Fibroblast of pulmonary artery (primary cell): ENCODE results near the gene SLC25A26.
A peak's percentile ranks its signal among the peaks of the same experiment; 100 is the strongest.

ENCODE experiments used
- DNase-seq: peaks from one replicate; pipeline ENCODE4 v3.0.0-alpha.2; 2010; ENCODE audit warnings: low read depth
- H3K4me3 ChIP-seq: replicated peaks from 2 replicates; pipeline ENCODE4 v1.5.1; 2011; ENCODE audit warnings: low read depth, mild to moderate bottlenecking, control low read depth, low read length, moderate library complexity
- CTCF ChIP-seq: IDR thresholded peaks from 2 replicates; pipeline ENCODE4 v1.5.1; 2011; ENCODE audit warnings: mild to moderate bottlenecking, control low read depth, low read length, inconsistent platforms; ENCODE audit errors: missing control alignments

SLC25A26 gene

DNA sequence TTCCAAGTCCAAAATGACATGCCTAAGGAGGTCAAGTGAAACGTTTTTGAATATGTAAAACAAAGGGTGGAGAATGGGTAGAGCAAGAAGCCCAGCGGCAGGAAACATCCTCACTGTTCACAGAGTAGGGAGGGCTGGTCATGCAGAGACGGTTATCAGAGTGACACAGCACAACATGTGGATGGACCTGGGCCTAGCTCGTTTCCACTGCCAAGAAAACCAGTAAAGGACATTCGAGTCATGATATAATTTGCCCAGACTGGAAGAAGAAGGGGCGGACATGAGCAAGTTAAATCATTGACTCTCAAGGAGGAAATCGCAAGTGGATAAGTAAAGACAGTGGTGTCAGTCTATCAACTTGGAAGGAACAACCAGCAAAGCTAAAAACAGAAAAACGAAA is 190.7 kb downstream of the SLC25A26 start:
- no peak for TF ChIP-seq CTCF
- no peak overlapping the region for H3K4me3 ChIP-seq
- no peak for DNase-seq

- no peak for DNase-seq
- TF ChIP-seq CTCF = no peak
- no peak overlapping the region for H3K4me3 ChIP-seq
Observed at GRCh38 chr3:66411961-66412887, 191.4 kb downstream of the SLC25A26 start.

DNA sequence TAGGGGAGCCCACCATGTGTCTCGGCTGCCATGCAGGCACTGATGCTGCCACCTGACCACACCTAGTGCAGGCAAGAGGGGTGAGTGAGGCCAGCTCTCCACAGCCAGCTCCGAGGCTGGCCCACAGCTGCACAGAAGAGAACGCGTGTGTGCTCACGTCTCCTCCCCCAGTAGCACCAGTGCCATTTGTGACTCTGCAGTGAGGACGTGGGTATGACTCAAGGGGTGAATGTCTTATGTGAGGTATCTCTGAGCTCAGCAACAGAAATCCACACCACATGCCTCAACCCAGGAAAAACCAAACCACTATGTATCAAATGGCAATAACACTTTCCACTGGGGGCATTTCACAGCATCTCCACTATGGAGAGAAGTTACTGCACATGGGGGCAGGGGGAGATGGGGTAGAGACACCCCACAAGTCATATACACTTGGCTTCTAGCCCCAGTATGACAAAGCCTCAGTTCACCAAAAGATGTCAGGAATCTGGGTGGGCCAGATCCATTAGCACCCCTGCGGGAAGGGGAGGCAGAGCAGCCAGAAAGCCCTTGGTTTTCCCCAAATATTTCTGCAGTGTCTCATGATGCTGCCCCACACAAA is 192.4 kb downstream of the SLC25A26 start:
- no peak overlapping the region for H3K4me3 ChIP-seq
- TF ChIP-seq CTCF = no peak
- DNase-seq = peak; percentile 29

GRCh38 chr3:66414846-66415245 is 194.0 kb downstream of the SLC25A26 start:
- DNase-seq = no peak
- H3K4me3 ChIP-seq = no peak overlapping the region
- no peak for TF ChIP-seq CTCF

GRCh38 chr3:66415867-66416428 is 195.1 kb downstream of the SLC25A26 start:
- DNase-seq = no peak
- no peak overlapping the region for H3K4me3 ChIP-seq
- TF ChIP-seq CTCF = no peak

GRCh38 chr3:66416556-66417304 is 195.9 kb downstream of the SLC25A26 start:
- peak; percentile 32 for DNase-seq
- H3K4me3 ChIP-seq = no peak overlapping the region
- TF ChIP-seq CTCF = no peak
